C4-2B (cell line): ENCODE measurements around the gene NEMP1.

Experiments
- CTCF ChIP-seq: fragments of 450-650 bp; conservative IDR thresholded peaks from 2 replicates; pipeline ENCODE4 v1.5.1; 2017; ENCODE audit warnings: mild to moderate bottlenecking
- ZFX ChIP-seq: fragments of 450-650 bp; IDR thresholded peaks from 2 replicates; pipeline ENCODE4 v1.6.1; 2017

GRCh38 chr12:57012600-57013465 is 65.8 kb downstream of the NEMP1 start:
- TF ChIP-seq CTCF (no peak), ZFX (no peak)
